Measurements from ENCODE around the gene TMEM87A.
"Not testable (repeated sequence)": the region's sequence is repeated elsewhere in the genome, so short reads cannot be mapped to it uniquely, and the experiment has no call there.

The TMEM87A gene

DNA sequence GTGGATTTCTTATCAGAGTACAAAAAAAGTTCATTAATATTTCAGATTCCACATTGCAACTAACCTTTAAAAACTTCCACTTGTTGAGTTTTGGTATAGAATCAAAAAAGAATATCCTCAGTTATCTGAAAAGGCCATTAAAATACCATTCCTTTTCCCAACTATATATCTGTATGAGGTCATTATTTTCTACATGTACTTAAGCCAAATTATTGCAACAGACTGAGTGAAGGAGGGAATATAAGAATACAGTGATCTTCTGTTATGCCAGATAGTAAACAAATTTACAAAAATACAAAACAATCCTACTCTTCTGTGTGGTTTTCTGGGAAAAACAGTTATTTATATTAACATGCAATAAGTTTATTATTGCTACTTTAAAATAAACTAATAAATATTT lies 5.9 kb downstream of the TMEM87A start:
- no peak for DNase-seq

- no peak for DNase-seq
Measured at GRCh38 chr15:42264795-42265194, 8.4 kb downstream of the TMEM87A start.

DNA sequence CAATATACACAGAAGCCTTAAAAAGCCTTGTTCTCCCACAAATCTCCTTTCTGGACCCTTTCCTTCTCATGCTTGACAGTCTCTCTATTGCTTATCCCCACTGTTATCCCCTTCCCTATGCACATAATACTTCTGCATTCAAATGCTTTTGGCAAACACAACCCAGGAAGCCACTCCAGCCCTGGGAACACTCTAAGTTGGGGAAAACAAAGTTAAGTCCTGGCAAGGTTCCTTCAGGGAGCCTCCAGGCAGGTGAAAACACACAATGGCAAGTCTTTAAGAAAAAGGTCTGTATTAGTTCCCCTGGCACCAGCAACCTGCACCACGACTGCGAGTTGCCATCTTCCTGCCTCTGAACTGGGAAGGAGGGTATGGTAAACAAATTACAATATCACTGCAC lies 19.9 kb downstream of the TMEM87A start:
- no peak for DNase-seq

GRCh38 chr15:42240823-42241222 lies 32.4 kb downstream of the TMEM87A start:
- no peak for DNase-seq

GRCh38 chr15:42239528-42240182 lies 33.6 kb downstream of the TMEM87A start:
- DNase-seq, result no peak

DNA sequence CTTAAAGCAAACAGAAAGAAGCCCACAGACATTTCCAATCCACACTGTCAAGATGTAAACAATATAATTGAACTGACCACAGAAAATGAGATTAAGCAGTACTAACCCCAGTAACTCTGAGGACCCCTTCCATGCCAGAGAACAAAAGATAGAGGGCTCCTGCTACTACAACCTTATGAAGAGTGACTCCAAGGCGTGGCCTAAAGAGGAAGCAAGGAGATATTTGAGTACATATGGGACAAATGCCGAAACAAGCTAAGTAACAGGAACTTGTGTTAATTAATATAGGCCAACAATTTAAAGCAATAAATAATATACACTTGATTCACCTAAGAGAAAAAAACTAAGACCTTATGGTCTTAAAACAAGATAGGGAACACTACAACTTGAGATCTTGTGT lies 40.1 kb downstream of the TMEM87A start:
- no peak for DNase-seq

DNA sequence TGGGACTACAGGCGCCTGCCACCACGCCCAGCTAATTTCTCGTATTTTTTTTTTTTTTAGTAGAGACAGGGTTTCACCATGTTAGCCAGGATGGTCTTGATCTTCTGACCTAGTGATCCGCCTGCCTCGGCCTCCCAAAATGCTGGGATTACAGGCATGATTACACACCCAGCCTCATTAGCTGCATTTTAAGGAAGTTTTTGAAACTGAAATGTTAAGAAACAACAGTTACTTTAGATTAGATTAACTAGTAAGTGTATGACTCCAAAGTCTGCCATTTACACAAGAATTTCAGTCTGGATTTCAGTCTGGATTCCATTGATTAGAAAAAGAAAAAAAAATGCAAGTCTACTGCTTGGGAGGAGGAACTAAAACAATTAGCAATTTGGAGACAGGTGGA lies 40.6 kb downstream of the TMEM87A start:
- DNase-seq, result no peak

- DNase-seq, result no peak
Measured at GRCh38 chr15:42231088-42231487, 42.1 kb downstream of the TMEM87A start.

DNA sequence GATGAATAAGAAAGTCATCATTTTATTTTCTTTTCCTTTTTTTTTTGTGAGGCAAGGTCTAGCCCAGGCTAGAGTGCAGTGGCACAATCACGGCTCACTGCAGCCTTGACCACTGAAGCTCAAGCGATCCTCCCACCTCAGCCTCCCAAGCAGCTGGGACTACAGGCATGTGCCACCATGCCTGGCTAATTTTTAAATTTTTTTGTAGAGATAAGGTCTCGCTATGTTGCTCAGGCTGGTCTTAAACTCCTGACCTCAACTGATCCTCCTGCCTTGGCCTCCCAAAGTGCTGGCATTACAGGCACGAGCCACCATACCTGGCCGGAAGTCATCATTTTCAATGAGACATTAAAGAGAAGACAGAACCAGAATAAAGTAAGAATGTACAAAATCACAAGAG lies 44.3 kb downstream of the TMEM87A start:
- DNase-seq, result not testable (repeated sequence)

DNA sequence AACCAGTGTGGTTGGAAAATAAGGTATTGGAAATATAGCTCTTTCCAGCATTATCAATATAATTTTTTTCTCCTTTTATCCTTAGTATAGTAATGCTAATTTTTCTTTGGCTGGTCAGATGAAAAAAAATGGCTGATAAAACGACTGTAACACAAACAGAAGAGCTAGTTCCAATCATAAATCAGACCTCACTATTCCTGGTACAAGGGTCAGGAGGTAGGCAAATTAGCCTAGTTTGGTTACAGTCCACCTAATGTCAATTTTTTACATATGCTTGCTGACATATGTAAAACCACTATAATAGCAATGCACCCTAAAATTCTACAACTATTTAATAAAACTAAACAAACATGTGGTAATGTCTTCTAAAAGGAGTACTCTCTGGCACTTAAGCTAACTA lies 45.2 kb downstream of the TMEM87A start:
- no peak for DNase-seq

DNA sequence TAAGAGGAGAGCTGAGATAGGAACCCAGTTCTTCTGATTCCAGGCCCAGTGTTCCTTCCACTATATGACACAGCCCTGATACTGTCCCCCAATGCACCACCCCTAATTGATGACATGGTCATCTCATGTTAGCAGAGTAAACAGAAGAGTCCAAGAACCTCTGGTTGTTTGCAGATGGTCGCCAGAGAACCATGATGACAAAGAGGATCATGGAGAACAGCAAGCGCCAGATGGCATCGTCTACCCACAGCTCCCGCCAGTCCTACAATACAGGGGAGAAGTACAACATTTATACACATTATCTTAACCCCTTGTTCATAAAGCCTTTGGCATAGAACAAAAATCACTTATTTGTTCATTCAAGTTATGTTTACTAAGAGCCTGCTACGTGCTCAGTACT lies 46.6 kb downstream of the TMEM87A start:
- DNase-seq, result no peak

DNA sequence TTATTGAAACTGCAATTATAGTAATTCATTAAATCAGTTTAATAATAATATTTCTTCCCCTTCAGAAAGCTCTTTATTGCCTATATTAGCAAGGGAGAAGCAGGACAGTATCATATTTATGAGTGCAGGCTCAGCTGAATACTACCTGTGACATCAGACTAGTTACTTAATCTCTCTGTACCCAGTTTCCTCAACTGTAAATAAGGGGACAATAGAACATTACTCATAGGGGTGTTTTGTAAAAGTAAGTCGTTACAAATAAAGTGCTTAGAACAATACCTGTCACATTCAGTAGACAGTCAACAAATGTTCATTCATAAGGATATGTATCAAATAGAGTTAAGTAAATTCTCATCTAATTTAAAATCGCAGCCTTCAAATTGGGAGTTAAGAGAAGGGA lies 53.0 kb downstream of the TMEM87A start:
- no peak for DNase-seq

GRCh38 chr15:42218953-42219592 lies 54.2 kb downstream of the TMEM87A start:
- DNase-seq, result no peak

GRCh38 chr15:42217568-42217967 lies 55.7 kb downstream of the TMEM87A start:
- no peak for DNase-seq

- DNase-seq, result no peak
Measured at GRCh38 chr15:42215913-42216829, 57.1 kb downstream of the TMEM87A start.

GRCh38 chr15:42214600-42214999 lies 58.6 kb downstream of the TMEM87A start:
- DNase-seq, result no peak

GRCh38 chr15:42213511-42213910 lies 59.7 kb downstream of the TMEM87A start:
- no peak for DNase-seq

- no peak for DNase-seq
Measured at GRCh38 chr15:42210696-42211095, 62.5 kb downstream of the TMEM87A start.

- DNase-seq, result peak; percentile 91
Measured at GRCh38 chr15:42207674-42208579, 65.3 kb downstream of the TMEM87A start, which contains the start of gene VPS39. Gene VPS39, minus strand, starts transcription at chr15:42208304. Its CDS starts 151 bp downstream, at chr15:42208153.

- DNase-seq, result no peak
Measured at GRCh38 chr15:42206406-42206805, 66.8 kb downstream of the TMEM87A start.

- DNase-seq, result no peak
Measured at GRCh38 chr15:42203891-42204290, 69.3 kb downstream of the TMEM87A start.

DNA sequence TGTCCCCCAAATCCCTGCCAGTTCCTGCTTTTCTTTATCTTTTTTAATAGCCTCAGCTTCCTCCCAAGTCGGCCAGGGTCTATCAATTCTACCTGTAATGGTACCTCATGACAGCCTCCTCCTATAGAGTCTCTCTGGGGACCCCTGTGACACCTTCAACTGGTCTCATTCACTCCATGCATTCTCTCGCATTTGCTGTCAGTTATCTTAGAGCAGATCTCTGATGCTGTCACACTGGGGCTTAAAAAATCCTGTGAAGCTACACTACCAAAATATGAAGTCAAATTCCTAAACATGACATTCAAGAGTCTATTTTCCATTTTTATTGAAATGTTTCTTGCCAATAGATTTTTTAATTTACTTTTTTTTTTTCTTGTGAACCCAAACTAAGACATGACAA lies 70.6 kb downstream of the TMEM87A start:
- DNase-seq, result no peak

- DNase-seq, result no peak
Measured at GRCh38 chr15:42201801-42202200, 71.4 kb downstream of the TMEM87A start.
